Activated CD4-positive, alpha-beta T cell treated with anti-CD3 and anti-CD28 coated beads, Interleukin-2, amount 10 ng/mL, durations not matched to agents 7 days and 5 days (primary cell): ENCODE measurements around the gene PRRX2. TPM values are rescaled to one million over a fixed set of nuclear protein-coding genes. Genes with fewer than 3 reads are reported as not detected.
A peak's percentile ranks its signal among the peaks of the same experiment; 100 is the strongest.

Source experiments
- CTCF ChIA-PET: fragments of 350-600 bp; sonication (Branson Sonifier 250); formaldehyde crosslinking; loops from one replicate; lab custom pipeline; 2021; ENCODE audit warnings: antibody characterized with exemption; lab: Charles Lee
- POLR2A ChIA-PET: fragments of 350-600 bp; sonication (Branson Sonifier 250); formaldehyde crosslinking; loops from one replicate; lab custom pipeline; 2021; ENCODE audit warnings: antibody characterized with exemption; lab: Charles Lee
- DNase-seq: peaks from one replicate; pipeline ENCODE4 v3.0.0-alpha.2; 2020
- H3K27ac Mint-ChIP-seq: one replicate; pipeline ENCODE4 v1.8.0; 2021; ENCODE audit warnings: mild to moderate bottlenecking, moderate library complexity, mixed read lengths
- H3K27me3 Mint-ChIP-seq: one replicate; pipeline ENCODE4 v1.8.0; 2021; ENCODE audit warnings: mixed read lengths
- H3K36me3 Mint-ChIP-seq: one replicate; pipeline ENCODE4 v1.8.0; 2021; ENCODE audit warnings: low read depth, mixed read lengths
- H3K4me1 Mint-ChIP-seq: one replicate; pipeline ENCODE4 v1.8.0; 2021; ENCODE audit warnings: mixed read lengths
- H3K4me3 Mint-ChIP-seq: one replicate; pipeline ENCODE4 v1.8.0; 2021; ENCODE audit warnings: mild to moderate bottlenecking, moderate library complexity, mixed read lengths
- H3K9me3 Mint-ChIP-seq: one replicate; pipeline ENCODE4 v1.8.0; 2021; ENCODE audit warnings: mixed read lengths
- total RNA-seq, 2 experiments: library from RNA; stranded (reverse); gene quantifications; one replicate each; pipeline ENCODE4 v1.2.3, GENCODE V29; 2021

PRRX2 gene
- total RNA-seq, 2 experiments from 2014 or later: 0.15 TPM; not detected in 1

- H3K36me3 Mint-ChIP-seq: no peaks in the 10 kb centered on the region
- CTCF ChIA-PET: no interaction called here
- DNase-seq: no peak
Observed at GRCh38 chr9:129664746-129665388, 580 bp upstream of the PRRX2 start.

GRCh38 chr9:129665814-129666520, 520 bp downstream of the PRRX2 start:
- H3K4me3 Mint-ChIP-seq: no peak overlapping the region
- peaks cover 19% of the 10 kb centered on the region for H3K27me3 Mint-ChIP-seq
- no peak overlapping the region for H3K27ac Mint-ChIP-seq
- H3K9me3 Mint-ChIP-seq: no peaks in the 10 kb centered on the region
- no peak for DNase-seq
- H3K4me1 Mint-ChIP-seq: peaks cover 7% of the 10 kb centered on the region
- ChIA-PET POLR2A (no interaction called here), CTCF (interaction anchor here (0.7 to 1.3 kb wide), 2 partner anchors 23 to 28 kb away, joined by 4 to 6 read pairs; no protein-coding TSS in a partner anchor)
- no peaks in the 10 kb centered on the region for H3K36me3 Mint-ChIP-seq

More at GRCh38 chr9:129664746-129665388, 580 bp upstream of the PRRX2 start:
- POLR2A ChIA-PET: no interaction called here
- Mint-ChIP-seq H3K4me3 (peak overlapping the region; percentile 52), H3K27me3 (peaks cover 19% of the 10 kb centered on the region), H3K27ac (peak overlapping the region; percentile 66), H3K4me1 (peaks cover 7% of the 10 kb centered on the region), H3K9me3 (no peaks in the 10 kb centered on the region)

DNA sequence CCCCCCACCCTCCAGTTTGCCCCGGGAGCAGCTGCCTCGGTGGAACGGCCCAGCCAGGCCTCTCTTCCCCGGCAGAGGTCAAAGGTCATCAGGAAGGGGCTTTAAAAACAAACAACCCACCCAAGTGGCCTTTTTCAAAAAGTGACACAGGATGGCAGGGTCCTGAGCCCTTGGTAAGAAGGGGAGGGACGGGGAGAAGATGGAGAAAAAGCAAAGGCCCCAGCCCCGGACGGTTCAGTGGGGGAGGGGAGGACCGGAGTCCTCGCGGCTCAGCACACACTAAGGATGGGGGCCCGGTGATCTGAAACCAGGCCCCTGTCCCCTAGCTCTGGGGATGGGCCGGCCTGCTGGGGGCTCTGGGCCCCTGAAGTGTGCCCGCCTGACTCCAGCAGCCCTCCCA, 1.1 kb downstream of the PRRX2 start:
- no peaks in the 10 kb centered on the region for H3K9me3 Mint-ChIP-seq
- peaks cover 19% of the 10 kb centered on the region for H3K27me3 Mint-ChIP-seq
- H3K4me1 Mint-ChIP-seq: peaks cover 8% of the 10 kb centered on the region
- CTCF ChIA-PET: interaction anchor here (0.7 to 1.3 kb wide), 2 partner anchors 24 to 28 kb away, joined by 4 to 6 read pairs; no protein-coding TSS in a partner anchor
- H3K27ac Mint-ChIP-seq: no peak overlapping the region
- POLR2A ChIA-PET: no interaction called here
- no peak overlapping the region for H3K4me3 Mint-ChIP-seq
- no peaks in the 10 kb centered on the region for H3K36me3 Mint-ChIP-seq
- DNase-seq: no peak

GRCh38 chr9:129667378-129667777, 1.9 kb downstream of the PRRX2 start:
- Mint-ChIP-seq H3K27me3 (peaks cover 19% of the 10 kb centered on the region), H3K36me3 (no peaks in the 10 kb centered on the region), H3K4me1 (peaks cover 9% of the 10 kb centered on the region), H3K27ac (no peak overlapping the region), H3K9me3 (no peaks in the 10 kb centered on the region), H3K4me3 (no peak overlapping the region)
- POLR2A ChIA-PET: no interaction called here
- DNase-seq: no peak
- CTCF ChIA-PET: interaction anchor here (1.3 kb wide), 1 partner anchor 24 kb away, joined by 6 read pairs; no protein-coding TSS in a partner anchor

GRCh38 chr9:129667850-129668249, 2.4 kb downstream of the PRRX2 start:
- Mint-ChIP-seq H3K4me1 (peaks cover 9% of the 10 kb centered on the region), H3K36me3 (no peaks in the 10 kb centered on the region), H3K27ac (no peak overlapping the region), H3K4me3 (no peak overlapping the region), H3K27me3 (peaks cover 18% of the 10 kb centered on the region), H3K9me3 (no peaks in the 10 kb centered on the region)
- DNase-seq: no peak
- POLR2A ChIA-PET: no interaction called here
- CTCF ChIA-PET: no interaction called here

DNA sequence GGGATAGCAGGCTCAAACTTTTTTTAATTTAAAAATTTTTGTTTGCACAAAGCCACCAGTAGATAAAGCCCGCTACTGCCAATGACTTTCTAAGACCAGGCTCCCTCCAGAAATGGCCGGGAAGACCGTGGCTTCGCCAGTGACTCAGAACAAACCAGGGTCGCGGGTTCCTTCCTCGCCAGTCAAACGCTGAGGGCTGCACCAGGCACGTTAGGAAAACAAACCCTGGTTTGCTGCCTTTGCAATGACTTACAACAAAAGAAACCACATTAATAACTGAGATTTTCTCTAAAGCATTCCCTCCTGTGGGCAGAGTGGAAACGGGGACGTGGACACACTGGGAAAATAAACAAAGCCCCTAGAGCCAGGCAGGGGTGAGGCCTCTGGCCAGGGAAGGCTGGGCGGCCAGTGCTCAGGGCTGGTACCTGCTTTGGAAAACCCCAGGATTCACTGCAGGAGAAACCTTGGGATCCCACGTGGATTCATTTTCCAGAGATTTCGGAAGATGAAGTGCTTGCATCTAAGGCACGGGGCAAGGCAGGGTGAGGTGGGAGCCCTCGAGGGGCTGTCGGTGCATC, 3.8 kb downstream of the PRRX2 start:
- H3K27me3 Mint-ChIP-seq: peaks cover 16% of the 10 kb centered on the region
- ChIA-PET POLR2A (no interaction called here), CTCF (interaction anchor here (0.6 kb wide), 1 partner anchor 622 kb away, joined by 3 read pairs; no protein-coding TSS in a partner anchor)
- no peaks in the 10 kb centered on the region for H3K36me3 Mint-ChIP-seq
- peaks cover 9% of the 10 kb centered on the region for H3K4me1 Mint-ChIP-seq
- H3K9me3 Mint-ChIP-seq: no peaks in the 10 kb centered on the region
- no peak for DNase-seq
- H3K27ac Mint-ChIP-seq: no peak overlapping the region
- H3K4me3 Mint-ChIP-seq: no peak overlapping the region

DNA sequence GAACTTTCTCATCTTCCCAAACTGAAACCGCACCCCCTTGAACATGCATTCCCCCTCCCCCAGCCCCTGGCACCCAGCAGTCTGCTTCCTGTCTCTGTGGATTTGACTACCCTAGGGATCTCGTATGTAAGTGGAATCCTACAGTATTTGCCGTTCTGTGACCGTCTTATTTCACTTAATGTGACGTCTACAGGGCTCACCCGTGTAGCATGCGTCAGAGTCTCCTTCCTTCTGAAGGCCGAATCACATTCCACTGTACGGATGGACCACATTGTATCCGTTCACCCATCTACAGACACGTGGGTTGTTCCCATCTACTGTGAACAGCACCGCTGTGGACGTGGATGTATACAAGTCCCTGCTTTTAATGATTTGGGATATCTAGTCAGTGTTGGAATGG, 4.5 kb downstream of the PRRX2 start:
- Mint-ChIP-seq H3K27me3 (peaks cover 12% of the 10 kb centered on the region), H3K9me3 (no peaks in the 10 kb centered on the region), H3K36me3 (no peaks in the 10 kb centered on the region), H3K27ac (no peak overlapping the region), H3K4me1 (peaks cover 6% of the 10 kb centered on the region), H3K4me3 (no peak overlapping the region)
- POLR2A ChIA-PET: no interaction called here
- DNase-seq: no peak
- CTCF ChIA-PET: no interaction called here

- Mint-ChIP-seq H3K27me3 (peaks cover 9% of the 10 kb centered on the region), H3K4me3 (no peak overlapping the region), H3K9me3 (no peaks in the 10 kb centered on the region), H3K27ac (no peak overlapping the region), H3K36me3 (no peaks in the 10 kb centered on the region), H3K4me1 (peaks cover 3% of the 10 kb centered on the region)
- CTCF ChIA-PET: no interaction called here
- POLR2A ChIA-PET: no interaction called here
- DNase-seq: no peak
Observed at GRCh38 chr9:129671065-129671464, 5.6 kb downstream of the PRRX2 start.

DNA sequence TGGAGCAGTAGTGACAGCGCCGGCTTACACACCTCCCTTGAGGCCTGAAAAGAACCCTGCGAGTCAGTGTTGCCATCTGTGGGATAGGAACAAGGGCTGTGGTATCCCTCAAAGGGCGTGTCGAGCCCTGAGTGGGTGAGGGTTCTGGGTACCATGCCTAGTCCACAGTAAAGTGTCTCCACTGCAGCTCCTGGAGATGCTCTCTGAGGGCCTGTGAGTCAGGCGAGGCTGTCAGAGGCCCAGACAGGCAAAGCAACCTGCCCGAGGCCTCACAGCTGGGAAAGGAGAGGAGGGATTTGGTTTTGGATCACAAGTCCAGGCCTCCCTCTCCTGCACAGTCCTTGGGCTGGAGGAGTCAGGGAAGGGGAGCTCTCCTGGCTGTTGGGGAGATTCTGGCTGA, 6.1 kb downstream of the PRRX2 start:
- Mint-ChIP-seq H3K4me1 (peaks cover 3% of the 10 kb centered on the region), H3K4me3 (no peak overlapping the region), H3K36me3 (no peaks in the 10 kb centered on the region), H3K9me3 (no peaks in the 10 kb centered on the region), H3K27me3 (peaks cover 10% of the 10 kb centered on the region), H3K27ac (no peak overlapping the region)
- DNase-seq: no peak
- ChIA-PET CTCF (interaction anchor here (1.3 kb wide), 1 partner anchor 9 kb away, joined by 3 read pairs; no protein-coding TSS in a partner anchor), POLR2A (no interaction called here)

DNA sequence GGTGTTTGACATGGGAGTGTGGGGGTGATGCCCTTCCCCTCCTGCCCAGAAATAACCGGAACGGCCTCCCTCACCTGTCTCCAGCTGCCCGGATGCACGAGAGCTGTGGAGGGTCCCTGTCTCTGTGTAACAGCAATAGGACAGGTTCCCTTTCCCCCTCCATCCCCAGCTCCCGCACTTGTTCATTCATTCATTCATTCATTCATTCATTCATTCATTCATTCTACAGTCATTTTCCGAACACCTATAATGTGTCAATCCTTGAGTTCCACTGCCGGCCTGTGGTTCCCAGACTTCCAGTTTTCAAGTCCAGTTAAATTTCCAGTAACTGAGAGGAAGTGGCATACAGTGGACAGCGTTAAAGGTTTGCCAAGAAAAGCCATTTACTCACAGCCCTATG, 7.3 kb downstream of the PRRX2 start:
- ChIA-PET POLR2A (no interaction called here), CTCF (interaction anchor here (1.3 kb wide), 1 partner anchor 11 kb away, joined by 3 read pairs; no protein-coding TSS in a partner anchor)
- Mint-ChIP-seq H3K27ac (no peak overlapping the region), H3K36me3 (no peaks in the 10 kb centered on the region), H3K9me3 (no peaks in the 10 kb centered on the region), H3K27me3 (peaks cover 6% of the 10 kb centered on the region), H3K4me1 (peaks cover 3% of the 10 kb centered on the region), H3K4me3 (no peak overlapping the region)
- no peak for DNase-seq

- CTCF ChIA-PET: interaction anchor here (1.3 to 1.6 kb wide), 2 partner anchors 9 to 65 kb away, joined by 4 to 5 read pairs; no protein-coding TSS in a partner anchor
- no peak overlapping the region for H3K4me3 Mint-ChIP-seq
Observed at GRCh38 chr9:129673602-129674001, 8.2 kb downstream of the PRRX2 start.

GRCh38 chr9:129674229-129674628, 8.8 kb downstream of the PRRX2 start:
- Mint-ChIP-seq H3K27me3 (peaks cover 9% of the 10 kb centered on the region), H3K4me1 (peaks cover 3% of the 10 kb centered on the region), H3K4me3 (no peak overlapping the region), H3K27ac (no peak overlapping the region), H3K36me3 (no peaks in the 10 kb centered on the region), H3K9me3 (no peaks in the 10 kb centered on the region)
- CTCF ChIA-PET: interaction anchor here (1.3 to 1.6 kb wide), 2 partner anchors 8 to 64 kb away, joined by 4 to 5 read pairs; no protein-coding TSS in a partner anchor
- POLR2A ChIA-PET: no interaction called here
- DNase-seq: no peak

More at GRCh38 chr9:129673602-129674001, 8.2 kb downstream of the PRRX2 start:
- H3K9me3 Mint-ChIP-seq: no peaks in the 10 kb centered on the region
- DNase-seq: no peak
- POLR2A ChIA-PET: no interaction called here
- peaks cover 9% of the 10 kb centered on the region for H3K27me3 Mint-ChIP-seq
- no peak overlapping the region for H3K27ac Mint-ChIP-seq
- H3K36me3 Mint-ChIP-seq: no peaks in the 10 kb centered on the region
- H3K4me1 Mint-ChIP-seq: peaks cover 3% of the 10 kb centered on the region

- DNase-seq: no peak
- peaks cover 7% of the 10 kb centered on the region for H3K27me3 Mint-ChIP-seq
- H3K36me3 Mint-ChIP-seq: no peaks in the 10 kb centered on the region
- peaks cover 3% of the 10 kb centered on the region for H3K4me1 Mint-ChIP-seq
- H3K9me3 Mint-ChIP-seq: no peaks in the 10 kb centered on the region
- H3K4me3 Mint-ChIP-seq: no peak overlapping the region
- ChIA-PET CTCF (interaction anchor here (0.7 to 0.8 kb wide), 2 partner anchors 14 to 914 kb away, joined by 3 to 4 read pairs; no protein-coding TSS in a partner anchor), POLR2A (no interaction called here)
- no peak overlapping the region for H3K27ac Mint-ChIP-seq
Observed at GRCh38 chr9:129675620-129676019, 10.2 kb downstream of the PRRX2 start.
